CD14-positive monocyte (primary cell): ENCODE measurements around the gene BCDIN3D. TPM values are rescaled to one million over a fixed set of nuclear protein-coding genes. Genes with fewer than 3 reads are reported as not detected.

Experiments
- DNase-seq, 3 donors: peaks; one replicate each; pipeline ENCODE4 v3.0.0-alpha.2; 2011 to 2022
- H2AFZ ChIP-seq: 2 replicates; pipeline ENCODE4 v1.6.0; 2012; ENCODE audit warnings: mild to moderate bottlenecking, low read depth, low read length, inconsistent platforms; ENCODE audit not compliant: insufficient read depth, poor library complexity, severe bottlenecking
- H3K27ac ChIP-seq, 2 donors: 1 replicate in 1 of 2; 2 replicates in 1 of 2; pipeline ENCODE4 v1.5.1; 2012 to 2013; ENCODE audit warnings: low read length in 2 of 2, control low read depth in 1 of 2, inconsistent platforms in 1 of 2, low read depth in 1 of 2, mild to moderate bottlenecking in 1 of 2
- H3K27me3 ChIP-seq, 2 donors: one replicate each; pipeline versions ENCODE4 v1.6.0 to v1.6.1; 2011 to 2013; ENCODE audit warnings: low read length in 2 of 2; ENCODE audit not compliant: control insufficient read depth in 2 of 2, insufficient read depth in 2 of 2
- H3K36me3 ChIP-seq, 2 donors: replicated peaks in 1 of 2; 1 replicate in 1 of 2; 2 replicates in 1 of 2; pipeline versions ENCODE4 v1.5.1 to v1.6.1; 2012 to 2013; ENCODE audit warnings: low read length in 2 of 2, control low read depth in 1 of 2, inconsistent platforms in 1 of 2, mild to moderate bottlenecking in 1 of 2; ENCODE audit not compliant: insufficient read depth in 2 of 2, control insufficient read depth in 1 of 2
- H3K4me1 ChIP-seq, 2 donors: 1 replicate in 1 of 2; 2 replicates in 1 of 2; pipeline versions ENCODE4 v1.5.1 to v1.6.1; 2012 to 2013; ENCODE audit warnings: low read length in 2 of 2, control low read depth in 1 of 2, inconsistent platforms in 1 of 2, mild to moderate bottlenecking in 1 of 2, moderate library complexity in 1 of 2; ENCODE audit not compliant: insufficient read depth in 2 of 2, control insufficient read depth in 1 of 2
- H3K4me2 ChIP-seq: replicated peaks from 2 replicates; pipeline ENCODE3; 2012; ENCODE audit warnings: low read length, moderate library complexity, mild to moderate bottlenecking; ENCODE audit not compliant: poor library complexity, severe bottlenecking; ENCODE audit errors: extremely low read depth
- H3K4me3 ChIP-seq, 3 experiments: fragments of 200-600 bp in 1 of 3; sonication (generic) in 1 of 3; replicated peaks in 1 of 3; 1 replicate in 2 of 3; 2 replicates in 1 of 3; pipeline ENCODE4 v1.5.1; 2011 to 2013; ENCODE audit warnings: low read length in 3 of 3, mild to moderate bottlenecking in 3 of 3, control low read depth in 2 of 3, low read depth in 2 of 3, inconsistent platforms in 1 of 3, moderate library complexity in 1 of 3
- H3K79me2 ChIP-seq: 2 replicates; pipeline ENCODE4 v1.6.0; 2012; ENCODE audit warnings: mild to moderate bottlenecking, control low read depth, inconsistent platforms, low read length, moderate library complexity; ENCODE audit not compliant: insufficient read depth
- H3K9ac ChIP-seq: 2 replicates; pipeline ENCODE4 v1.6.0; 2017; ENCODE audit warnings: low read length, mild to moderate bottlenecking; ENCODE audit not compliant: insufficient read depth, poor library complexity, severe bottlenecking
- H3K9me3 ChIP-seq, 2 donors: replicated peaks in 1 of 2; 1 replicate in 1 of 2; 2 replicates in 1 of 2; pipeline versions ENCODE4 v1.5.1 to v1.6.1; 2012 to 2013; ENCODE audit warnings: low read length in 2 of 2, control low read depth in 1 of 2; ENCODE audit not compliant: control insufficient read depth in 1 of 2, insufficient read depth in 1 of 2
- H4K20me1 ChIP-seq: 2 replicates; pipeline ENCODE4 v1.6.0; 2012; ENCODE audit warnings: mild to moderate bottlenecking, low read length, control low read depth, moderate library complexity; ENCODE audit not compliant: insufficient read depth
- H3K27ac Mint-ChIP-seq, 7 donors: one replicate each; pipeline ENCODE4 v1.8.0; 2020; ENCODE audit warnings: mild to moderate bottlenecking in 7 of 7, mixed read lengths in 7 of 7, moderate library complexity in 6 of 7, inconsistent platforms in 2 of 7
- H3K27me3 Mint-ChIP-seq, 3 donors: one replicate each; pipeline ENCODE4 v1.8.0; 2021 to 2022; ENCODE audit warnings: low read depth in 3 of 3, mild to moderate bottlenecking in 3 of 3, mixed read lengths in 3 of 3, moderate library complexity in 3 of 3, inconsistent platforms in 1 of 3
- H3K36me3 Mint-ChIP-seq, 2 donors: one replicate each; pipeline ENCODE4 v1.8.0; 2020; ENCODE audit warnings: mixed read lengths in 2 of 2, inconsistent platforms in 1 of 2, mild to moderate bottlenecking in 1 of 2
- H3K4me1 Mint-ChIP-seq: one replicate; pipeline ENCODE4 v1.8.0; 2020; ENCODE audit warnings: mild to moderate bottlenecking, mixed read lengths
- H3K4me3 Mint-ChIP-seq, 2 donors: one replicate each; pipeline ENCODE4 v1.8.0; 2020; ENCODE audit warnings: mild to moderate bottlenecking in 2 of 2, mixed read lengths in 2 of 2, moderate library complexity in 1 of 2
- H3K9me3 Mint-ChIP-seq, 7 donors: one replicate each; pipeline ENCODE4 v1.8.0; 2020 to 2022; ENCODE audit warnings: mixed read lengths in 7 of 7, mild to moderate bottlenecking in 6 of 7, moderate library complexity in 6 of 7, inconsistent platforms in 2 of 7
- CTCF ChIP-seq: fragments of 200-600 bp; IDR thresholded peaks from one replicate; pipeline ENCODE4 v1.8.0; 2022; ENCODE audit warnings: antibody characterized with exemption, mild to moderate bottlenecking
- WGBS: methylation state at CpG from one replicate; pipeline ENCODE4 v1.1.5; 2013; ENCODE audit warnings: missing lambda C conversion rate; ENCODE audit not compliant: insufficient coverage; 5-methylcytosine and 5-hydroxymethylcytosine counted together
- intact Hi-C, 2 donors: fragments of 100-400 bp; cut with micrococcal nuclease; formaldehyde crosslinking; loops; one replicate each; pipeline versions ENCODE4 v1.15.0 to v1.15.1; 2023
- polyA plus RNA-seq, 3 donors: library from polyadenylated mRNA; depleted of rRNA in 1 of 3; unstranded in 2 of 3; stranded (reverse) in 1 of 3; fragments of 300-500 nt in 2 of 3; fragments of >200 nt in 1 of 3; fragmentation: Illumina TruSeq in 2 of 3; gene quantifications; 1 replicate in 2 of 3; 2 replicates in 1 of 3; pipeline ENCODE4 v1.2.3, GENCODE V29; 2012 to 2021

BCDIN3D gene
- polyA plus RNA-seq, 3 donors = 0.71 to 1.2 (median 1.0) TPM

- Mint-ChIP-seq H3K4me1 (no peaks in the 10 kb centered on the region), H3K27me3 (peaks cover 22 to 29% (median 28%) of the 10 kb centered on the region in 3 donors), H3K27ac (no peak overlapping the region), H3K4me3 (no peak overlapping the region), H3K9me3 (no peaks in the 10 kb centered on the region), H3K36me3 (no peaks in the 10 kb centered on the region)
- Histone ChIP-seq H3K27ac (no peak overlapping the region), H3K4me1 (no peaks in the 10 kb centered on the region), H3K4me2 (no peak overlapping the region), H3K9me3 (no peaks in the 10 kb centered on the region), H3K4me3 (no peak overlapping the region), H4K20me1 (no peaks in the 10 kb centered on the region), H3K27me3 (no peaks in the 10 kb centered on the region), H3K9ac (no peak overlapping the region), H3K79me2 (no peaks in the 10 kb centered on the region), H3K36me3 (no peaks in the 10 kb centered on the region), H2AFZ (no peak overlapping the region)
- intact Hi-C loops = no loop called here
- 95% methylated on average over 8 of the region's 13 CpGs for WGBS
- no peak for TF ChIP-seq CTCF
- DNase-seq = no peak
Measured at GRCh38 chr12:49888461-49889151, 45.7 kb upstream of the BCDIN3D start.

DNA sequence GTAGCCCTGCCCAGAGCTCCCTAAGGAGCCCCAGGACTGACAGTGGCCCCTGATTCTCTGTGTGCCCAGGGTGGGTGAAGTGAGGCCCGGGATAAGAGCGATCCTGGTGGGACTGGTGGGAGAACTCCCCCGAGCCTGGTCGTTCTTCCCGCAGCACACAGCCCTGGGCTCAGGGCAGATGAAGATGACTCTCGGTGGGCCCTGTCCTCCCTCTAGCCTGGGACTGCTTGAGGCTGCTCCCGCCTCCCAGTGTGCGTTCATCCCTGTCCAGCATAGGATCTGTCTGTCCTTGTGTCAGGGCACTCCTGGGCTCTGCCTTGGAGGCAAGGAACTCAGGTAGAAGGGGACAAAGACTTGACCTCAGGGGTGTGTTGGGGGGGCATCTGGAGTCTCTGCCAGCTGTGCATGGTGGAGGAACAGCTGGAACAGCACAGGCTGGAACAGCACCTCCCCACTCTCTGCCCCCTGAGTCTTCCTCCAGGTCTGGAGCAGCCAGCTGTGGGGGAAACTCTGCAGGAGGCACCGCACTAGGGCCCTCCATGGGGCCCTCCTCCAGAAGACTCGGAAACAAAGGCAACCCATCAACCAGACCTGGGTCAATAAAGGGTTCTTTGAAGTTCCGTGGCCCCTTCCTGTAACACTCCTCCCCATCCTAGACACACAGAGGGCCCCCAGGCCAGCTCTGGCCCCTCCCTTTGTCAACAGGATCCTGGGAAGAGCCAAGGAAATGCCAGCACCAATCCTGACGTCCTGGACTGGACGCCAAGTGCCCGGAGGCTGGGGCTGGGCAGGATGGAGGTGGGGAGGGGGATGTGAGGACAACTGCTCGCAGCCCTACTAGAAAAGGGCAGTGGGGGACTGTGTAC is 44.9 kb upstream of the BCDIN3D start:
- WGBS = 94% methylated on average over 10 of the region's 15 CpGs
- H3K36me3 Mint-ChIP-seq = no peaks in the 10 kb centered on the region
- no peak for DNase-seq

More for the DNA sequence above, 44.9 kb upstream of the BCDIN3D start:
- Mint-ChIP-seq H3K9me3 (no peaks in the 10 kb centered on the region), H3K4me3 (no peak overlapping the region), H3K27ac (no peak overlapping the region), H3K4me1 (no peaks in the 10 kb centered on the region), H3K27me3 (peaks cover 22 to 29% (median 27%) of the 10 kb centered on the region in 3 donors)
- no peak overlapping the region for H3K4me3 ChIP-seq
- H3K36me3 ChIP-seq = no peaks in the 10 kb centered on the region
- no peak overlapping the region for H3K4me2 ChIP-seq
- H4K20me1 ChIP-seq = no peaks in the 10 kb centered on the region
- no peak for TF ChIP-seq CTCF
- no peaks in the 10 kb centered on the region for H3K79me2 ChIP-seq
- no peaks in the 10 kb centered on the region for H3K4me1 ChIP-seq
- no peak overlapping the region for H3K27ac ChIP-seq
- H3K9me3 ChIP-seq = no peaks in the 10 kb centered on the region
- H3K9ac ChIP-seq = no peak overlapping the region
- H3K27me3 ChIP-seq = no peaks in the 10 kb centered on the region
- intact Hi-C loops = no loop called here
- H2AFZ ChIP-seq = no peak overlapping the region
